ENCODE results near the gene CRLF1. TPM values are rescaled to one million over a fixed set of nuclear protein-coding genes. Genes with fewer than 3 reads are reported as not detected.

The CRLF1 gene
- total RNA-seq, 1 donor from 2014 or later = 0.58 TPM

- DNase-seq (ENCODE audit: low read depth) = no peak
- H3K4me3 ChIP-seq (ENCODE audit: low read depth, low read length) = peak within 1 kb of the TSS; percentile 93
- no peak for TF ChIP-seq CTCF (conservative IDR thresholded peaks at IDR 0.05; ENCODE audit: low read depth, low read length)
Observed at GRCh38 chr19:18636969-18637629, 30.5 kb upstream of the CRLF1 start, which contains the start of gene KLHL26. KLHL26 (plus strand) TSS chr19:18637028; CDS start chr19:18637055, 27 bp downstream.

- no peak for TF ChIP-seq CTCF (conservative IDR thresholded peaks at IDR 0.05; ENCODE audit: low read depth, low read length)
- peak overlapping the region; percentile 93 for H3K4me3 ChIP-seq (ENCODE audit: low read depth, low read length)
- DNase-seq (ENCODE audit: low read depth) = peak; percentile 77
Observed at GRCh38 chr19:18636183-18636968, 29.8 kb upstream of the CRLF1 start.

- no peak overlapping the region for H3K4me3 ChIP-seq (ENCODE audit: low read depth, low read length)
- no peak for DNase-seq (ENCODE audit: low read depth)
- no peak for TF ChIP-seq CTCF (conservative IDR thresholded peaks at IDR 0.05; ENCODE audit: low read depth, low read length)
Observed at GRCh38 chr19:18635831-18636182, 29.2 kb upstream of the CRLF1 start.

- no peak for TF ChIP-seq CTCF (conservative IDR thresholded peaks at IDR 0.05; ENCODE audit: low read depth, low read length)
- DNase-seq (ENCODE audit: low read depth) = no peak
Observed at GRCh38 chr19:18634612-18635297, 28.2 kb upstream of the CRLF1 start.

GRCh38 chr19:18633321-18633720 lies 26.7 kb upstream of the CRLF1 start:
- no peak overlapping the region for H3K4me3 ChIP-seq (ENCODE audit: low read depth, low read length)
- DNase-seq (ENCODE audit: low read depth) = no peak
- TF ChIP-seq CTCF (conservative IDR thresholded peaks at IDR 0.05; ENCODE audit: low read depth, low read length) = no peak

More at GRCh38 chr19:18634612-18635297, 28.2 kb upstream of the CRLF1 start:
- no peak overlapping the region for H3K4me3 ChIP-seq (ENCODE audit: low read depth, low read length)

- no peak overlapping the region for H3K4me3 ChIP-seq (ENCODE audit: low read depth, low read length)
- DNase-seq (ENCODE audit: low read depth) = no peak
- TF ChIP-seq CTCF (conservative IDR thresholded peaks at IDR 0.05; ENCODE audit: low read depth, low read length) = no peak
Observed at GRCh38 chr19:18629166-18630088, 22.8 kb upstream of the CRLF1 start.

All from epithelial cell of proximal tubule (primary cell).